Dermis microvascular lymphatic vessel endothelial cell (primary cell): ENCODE data around the gene GRB7. TPM values are rescaled to one million over a fixed set of nuclear protein-coding genes. Genes with fewer than 3 reads are reported as not detected.
"Not testable (repeated sequence)": the region's sequence is repeated elsewhere in the genome, so short reads cannot be mapped to it uniquely, and the experiment has no call there.

ENCODE experiments used
- DNase-seq, 2 donors: peaks; one replicate each; pipeline versions ENCODE4 v3.0.0 to v3.0.0-alpha.2; 2010; ENCODE audit warnings: low read depth in 2 of 2
- total RNA-seq: library from RNA; depleted of rRNA; stranded (reverse); fragments of >200 nt; gene quantifications from 2 replicates; pipeline ENCODE4 v1.2.1, GENCODE V29; 2014

The GRB7 gene
- total RNA-seq, 1 donor from 2014 or later = not detected

DNA sequence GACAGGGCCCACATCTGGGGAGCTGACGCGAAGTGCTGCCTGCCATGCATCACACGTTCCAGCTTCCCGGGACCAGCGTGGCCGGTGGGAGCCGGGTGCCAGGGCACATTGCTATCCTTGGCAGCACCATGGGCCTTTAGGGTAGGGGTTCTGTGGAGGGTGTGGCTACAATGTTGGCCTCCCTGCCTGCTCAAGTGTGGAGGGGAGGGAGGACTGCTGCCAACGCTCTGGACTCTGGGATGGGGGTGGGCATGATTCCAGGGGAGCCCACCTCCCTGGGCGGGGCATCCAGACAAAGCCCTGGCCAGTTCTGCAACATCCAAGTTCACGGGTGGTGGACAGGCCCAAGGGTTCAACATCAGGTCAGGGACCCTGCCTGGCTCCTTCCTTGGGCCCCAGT, 13.9 kb downstream of the GRB7 start:
- no peak for DNase-seq

DNA sequence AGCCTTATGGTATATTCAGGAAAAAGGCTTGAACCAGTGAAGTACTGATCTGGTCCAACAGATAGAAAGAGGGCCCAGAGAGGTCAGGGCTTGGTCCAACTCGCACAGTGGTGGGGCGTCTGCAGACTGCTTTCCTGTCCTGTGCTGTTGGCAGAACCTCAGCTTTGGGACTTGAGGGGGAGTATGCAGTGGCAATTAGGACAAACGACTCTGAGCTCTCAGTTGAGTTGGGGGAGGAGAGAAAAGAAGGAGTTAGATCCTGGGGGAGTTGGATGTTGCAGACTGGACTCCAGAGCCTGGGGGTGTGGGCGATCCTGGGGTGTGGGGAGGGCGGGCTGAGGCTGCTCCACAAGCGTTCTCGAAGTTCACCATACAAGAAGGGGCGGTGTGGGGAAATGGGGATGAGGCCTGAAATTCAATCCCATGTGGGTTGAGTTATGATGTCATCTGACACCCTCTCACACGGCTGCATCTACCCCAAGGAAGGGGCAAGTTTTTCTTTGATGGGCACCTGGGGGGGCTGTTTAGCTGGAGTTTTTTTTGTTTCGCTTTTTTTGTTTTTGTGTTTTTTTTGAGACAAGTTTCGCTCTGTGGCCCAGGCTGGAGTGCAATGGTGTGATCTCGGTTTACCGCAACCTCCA, 14.6 kb downstream of the GRB7 start:
- no peak for DNase-seq

DNA sequence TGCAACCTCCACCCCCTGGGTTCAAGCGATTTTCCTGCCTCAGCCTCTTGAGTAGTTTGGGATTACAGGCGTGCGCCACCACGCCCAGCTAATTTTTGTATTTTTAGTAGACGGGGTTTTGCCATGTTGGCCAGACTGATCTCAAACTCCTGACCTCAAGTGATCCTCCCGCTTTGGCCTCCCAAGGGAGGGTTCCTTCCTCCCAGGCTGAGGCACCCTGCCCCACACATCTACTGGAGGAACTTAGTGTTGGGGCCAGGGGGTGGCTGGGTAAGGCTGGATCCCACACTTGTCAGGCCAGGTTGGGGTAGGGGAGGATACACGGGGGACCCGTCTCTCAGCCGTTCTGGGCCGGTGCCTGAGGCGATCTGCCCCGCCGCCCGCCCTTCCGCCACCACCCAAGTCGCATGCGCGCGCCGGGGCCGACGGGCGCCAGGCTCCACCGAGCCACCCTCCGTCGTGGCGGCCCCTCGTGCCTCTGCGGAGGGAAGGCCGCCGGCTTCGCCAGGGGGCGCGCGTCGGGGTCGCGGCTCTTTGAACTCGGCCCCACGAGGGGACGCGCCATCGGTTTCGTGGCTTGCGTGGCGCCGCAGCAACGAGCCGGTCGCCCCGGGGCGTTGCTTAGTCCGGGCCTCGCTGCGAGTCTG, 15.9 kb downstream of the GRB7 start:
- no peak for DNase-seq

DNA sequence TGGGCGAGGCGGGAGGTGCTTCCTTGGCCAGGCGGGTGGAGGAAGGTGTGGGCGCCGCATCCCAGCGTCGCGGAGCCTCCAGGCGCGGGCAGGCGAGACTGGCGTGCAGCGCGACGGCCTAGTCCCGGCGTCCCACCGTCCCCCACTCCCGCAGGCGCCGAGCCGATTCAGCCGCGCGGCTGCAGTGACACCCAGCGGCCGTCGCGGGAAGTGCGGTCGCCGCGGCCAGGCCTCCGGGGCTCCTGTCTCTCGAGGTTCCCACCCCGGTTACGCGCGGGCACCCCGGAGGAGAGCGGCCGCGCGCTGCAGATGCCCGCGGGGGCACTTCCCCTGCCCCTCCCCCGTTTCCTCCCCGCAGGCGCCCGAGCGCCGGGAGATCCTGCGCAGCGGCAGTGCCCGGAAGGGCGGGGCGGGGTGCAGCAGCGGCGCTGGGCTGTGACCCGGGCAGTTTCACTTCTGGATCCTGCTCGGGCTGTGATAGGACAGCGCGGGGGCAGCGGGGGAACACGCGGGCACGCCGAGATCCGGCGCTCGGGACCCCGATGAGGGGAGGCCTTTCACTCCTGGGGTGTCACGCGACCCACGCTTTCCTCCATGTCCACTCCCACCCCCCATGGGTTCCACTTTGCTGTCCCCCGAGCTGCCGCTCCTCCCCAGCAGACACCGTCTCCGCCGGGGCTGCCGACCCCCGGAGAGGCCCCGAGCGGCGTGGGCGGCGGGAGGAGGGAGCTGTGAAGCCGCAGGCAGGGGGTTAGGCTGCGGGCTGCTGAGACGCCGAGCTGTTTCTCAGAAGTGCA, 16.6 kb downstream of the GRB7 start:
- DNase-seq = peak in 1 of 2 donors; percentile 65

DNA sequence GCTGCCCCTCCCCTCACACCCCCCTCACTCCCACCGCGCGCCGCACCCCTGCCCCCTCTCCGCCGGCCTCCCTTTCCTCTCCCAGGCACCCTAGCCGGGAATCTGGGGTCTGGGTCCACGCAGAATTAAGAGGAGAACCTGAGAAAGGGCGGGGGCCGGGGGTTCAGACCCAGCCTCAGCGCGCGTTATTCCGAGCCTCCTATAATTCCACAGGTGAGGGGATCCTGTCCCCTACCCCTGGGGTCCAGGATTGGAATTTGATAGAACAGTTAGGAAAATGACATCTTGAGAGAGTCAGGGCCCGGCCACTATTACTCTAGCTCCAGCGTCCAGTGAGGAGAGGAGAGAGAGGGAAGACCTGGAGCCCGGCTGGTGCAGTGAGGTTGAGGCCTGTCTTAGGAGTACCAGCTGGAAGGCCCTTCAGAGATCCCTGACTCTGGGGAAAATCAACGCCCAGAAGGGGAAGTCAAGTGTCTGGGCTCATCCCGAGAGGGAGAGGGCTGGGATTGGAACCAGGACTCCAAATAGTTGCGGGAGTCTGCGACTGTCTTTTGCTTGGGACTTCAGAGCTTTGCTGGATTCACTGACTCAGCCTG, 17.3 kb downstream of the GRB7 start:
- no peak for DNase-seq

DNA sequence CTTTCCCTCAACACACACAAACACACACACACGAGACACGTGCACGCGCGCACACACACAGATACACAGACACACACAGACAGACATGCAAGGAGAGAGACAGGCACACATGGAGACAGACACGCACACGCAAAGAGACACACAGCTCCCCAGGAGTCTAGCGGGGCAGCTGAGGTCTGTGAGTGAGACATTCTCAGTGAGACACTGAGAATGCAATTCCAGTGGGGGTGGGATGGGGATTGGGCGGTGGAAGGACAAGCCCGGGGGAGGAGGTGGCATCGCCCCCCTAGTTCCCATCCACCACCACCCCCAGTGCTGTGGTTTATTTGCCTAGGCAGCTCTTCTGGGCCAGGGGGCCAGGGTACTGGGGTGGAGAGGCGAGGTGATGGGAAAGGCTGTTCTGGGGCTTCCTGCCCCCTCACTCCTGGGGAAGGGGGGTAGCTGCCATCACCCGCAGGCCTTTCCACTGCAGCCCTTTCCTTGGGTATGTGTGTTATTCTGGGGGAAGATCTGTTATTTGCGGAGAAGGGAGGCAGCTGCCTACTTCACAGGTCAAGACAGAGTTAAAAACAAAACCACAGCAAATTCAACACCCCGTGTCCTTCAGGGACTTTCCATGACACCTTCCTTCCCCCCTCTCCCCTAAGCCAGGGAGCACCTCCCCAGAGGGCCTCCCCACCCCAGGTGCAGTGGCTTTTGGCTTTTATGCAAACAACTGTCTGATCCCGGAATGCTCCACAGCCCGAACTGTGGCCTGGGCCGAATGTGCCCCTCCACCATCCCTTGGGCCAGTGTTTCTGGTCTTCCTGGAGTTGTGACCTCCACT, 18.0 kb downstream of the GRB7 start:
- no peak for DNase-seq

DNA sequence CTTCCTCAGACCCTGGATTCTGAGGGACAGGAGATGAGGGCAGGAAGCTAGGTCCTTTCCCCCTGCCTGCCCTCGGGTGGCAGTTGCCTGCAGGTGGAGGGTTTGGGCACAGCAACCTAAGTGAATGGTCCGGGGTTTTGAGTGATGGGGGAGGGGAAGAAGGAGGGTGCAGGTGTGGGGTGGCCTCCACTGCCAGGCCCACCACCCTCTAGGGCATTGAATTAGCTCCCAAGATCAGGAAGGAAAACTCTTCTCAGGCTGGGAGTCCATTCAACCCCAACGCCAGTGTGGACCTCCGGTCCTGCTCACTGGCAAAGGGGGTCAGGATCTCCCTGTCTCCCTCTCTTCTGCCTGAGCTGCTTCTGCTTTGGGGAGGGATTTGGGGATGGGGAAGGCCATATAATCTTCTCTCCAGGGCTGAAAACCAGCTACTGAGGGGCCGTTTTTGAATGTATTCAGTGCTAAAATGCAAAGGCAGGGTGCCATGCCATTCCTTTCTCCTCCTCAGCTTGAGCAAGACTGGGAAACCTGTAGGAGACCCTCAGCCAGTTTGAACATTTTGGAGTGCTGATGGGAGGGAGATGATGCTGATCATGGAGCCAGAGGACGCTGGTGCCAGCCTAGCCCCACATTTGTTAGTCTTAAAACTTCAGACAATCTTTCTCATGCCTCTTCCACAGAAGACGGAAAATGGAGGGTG, 18.8 kb downstream of the GRB7 start:
- no peak for DNase-seq

DNA sequence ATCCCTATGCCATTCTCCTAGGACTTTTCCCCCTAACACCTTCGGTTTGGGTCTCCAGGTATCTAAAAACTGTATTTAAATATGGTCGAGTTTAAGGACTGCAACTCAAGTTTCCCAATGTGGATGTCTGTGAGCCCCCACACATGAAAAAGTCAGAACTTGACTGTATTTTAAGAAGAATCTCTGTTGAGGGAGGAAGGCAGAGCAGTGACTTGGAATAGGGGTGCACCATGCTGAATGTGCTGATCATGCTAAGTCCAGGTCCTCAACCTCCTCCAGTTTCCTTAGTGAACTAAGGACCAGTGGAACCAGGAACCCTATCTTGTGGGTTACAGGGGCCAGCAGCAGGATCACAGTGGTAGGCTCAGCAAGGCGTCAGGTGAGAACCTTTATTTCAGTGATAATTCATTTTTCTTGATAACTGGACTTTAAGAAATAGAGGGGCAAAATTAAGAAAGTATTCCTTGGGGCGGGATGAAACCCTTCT, 19.5 kb downstream of the GRB7 start:
- no peak for DNase-seq

DNA sequence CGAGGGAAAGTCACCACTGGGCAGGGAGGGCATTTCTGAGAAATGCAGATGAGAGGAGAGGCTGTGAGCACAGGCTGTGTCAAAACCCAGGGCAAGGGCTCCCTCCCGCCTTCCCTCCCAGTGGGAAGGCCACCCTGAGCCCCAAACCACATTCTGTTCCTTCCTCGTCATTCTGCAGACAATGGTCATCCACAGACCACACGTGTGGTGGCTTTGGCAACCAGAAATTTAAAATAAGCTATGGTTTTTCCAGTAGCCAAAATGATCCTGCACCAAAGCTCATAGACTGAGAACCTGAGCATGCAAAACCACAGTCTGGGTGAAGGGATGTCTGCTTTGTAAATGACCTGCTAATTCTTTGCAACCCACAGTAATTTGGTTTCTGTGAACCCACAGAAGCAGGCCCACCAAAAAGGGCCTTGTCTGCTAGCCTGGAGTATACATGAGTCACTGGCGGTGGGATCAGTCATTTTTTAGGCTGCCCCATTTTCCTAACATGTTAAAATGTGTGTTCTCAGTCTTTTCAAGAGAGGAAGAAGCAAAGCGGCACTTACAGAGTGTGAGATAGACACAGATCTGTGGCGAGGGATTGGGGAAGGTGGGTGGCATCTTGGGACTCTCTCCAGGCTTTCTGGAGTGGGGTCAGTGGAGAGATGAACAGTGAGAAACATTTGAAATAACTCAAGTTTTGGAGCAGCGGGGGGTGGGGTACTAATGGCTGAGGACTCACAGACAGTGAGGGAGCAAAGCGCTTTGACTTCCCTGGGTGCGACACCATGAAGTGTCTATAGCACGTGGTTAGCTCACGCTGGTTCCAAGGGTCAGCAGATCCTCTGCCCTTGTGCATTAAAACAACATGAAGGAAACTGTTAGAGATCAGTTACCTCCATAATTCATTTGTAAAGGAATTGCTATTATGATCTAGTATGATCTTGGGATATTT, 20.5 kb downstream of the GRB7 start:
- DNase-seq = no peak

DNA sequence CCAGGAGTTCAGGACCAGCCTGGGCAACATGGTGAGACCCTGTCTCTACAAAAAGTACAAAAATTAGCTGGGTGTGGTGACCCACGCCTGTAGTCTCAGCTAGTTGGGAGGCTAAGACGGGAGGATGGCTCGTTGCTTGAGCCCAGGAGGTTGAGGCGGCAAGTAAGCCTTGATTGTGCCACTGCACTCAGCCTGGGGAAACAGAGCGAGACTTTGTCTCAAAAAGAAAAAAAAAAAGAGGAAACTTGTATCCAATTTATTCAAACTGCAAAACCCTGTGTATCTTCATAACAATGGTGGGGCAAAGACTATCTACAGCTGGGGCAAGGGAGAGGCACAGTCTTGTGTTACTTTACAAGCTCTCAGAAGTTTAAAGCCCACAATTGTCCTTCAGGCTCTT, 21.5 kb downstream of the GRB7 start:
- no peak for DNase-seq

DNA sequence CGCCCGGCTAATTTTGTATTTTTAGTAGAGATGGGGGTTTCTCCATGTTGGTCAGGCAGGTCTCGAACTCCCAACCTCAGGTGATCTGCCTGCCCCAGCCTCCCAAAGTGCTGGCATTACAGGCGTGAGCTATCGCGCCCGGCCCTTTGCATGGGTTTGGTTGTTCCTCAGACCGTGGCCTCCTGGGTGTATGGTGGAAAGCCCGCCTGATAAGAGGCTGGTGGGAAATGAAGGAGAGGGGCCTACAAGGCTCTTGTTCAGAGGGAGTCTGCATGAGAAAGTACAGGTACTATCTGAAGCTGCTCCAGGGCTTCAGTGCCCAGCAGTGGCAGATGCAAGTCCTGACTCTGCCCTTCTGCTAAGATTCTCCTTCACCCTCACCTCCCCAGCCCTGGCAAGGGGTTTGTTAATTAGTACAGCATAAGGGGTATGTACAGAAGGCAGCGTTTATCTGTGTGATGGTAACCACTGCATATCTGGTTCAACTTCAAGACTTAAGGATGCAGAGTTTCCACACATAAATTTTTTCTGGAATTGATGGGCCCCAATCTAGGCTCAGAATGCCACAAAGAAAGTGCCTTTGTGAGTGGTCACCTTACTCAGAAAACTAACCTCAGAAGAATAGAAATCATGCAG, 24.2 kb downstream of the GRB7 start:
- no peak for DNase-seq

DNA sequence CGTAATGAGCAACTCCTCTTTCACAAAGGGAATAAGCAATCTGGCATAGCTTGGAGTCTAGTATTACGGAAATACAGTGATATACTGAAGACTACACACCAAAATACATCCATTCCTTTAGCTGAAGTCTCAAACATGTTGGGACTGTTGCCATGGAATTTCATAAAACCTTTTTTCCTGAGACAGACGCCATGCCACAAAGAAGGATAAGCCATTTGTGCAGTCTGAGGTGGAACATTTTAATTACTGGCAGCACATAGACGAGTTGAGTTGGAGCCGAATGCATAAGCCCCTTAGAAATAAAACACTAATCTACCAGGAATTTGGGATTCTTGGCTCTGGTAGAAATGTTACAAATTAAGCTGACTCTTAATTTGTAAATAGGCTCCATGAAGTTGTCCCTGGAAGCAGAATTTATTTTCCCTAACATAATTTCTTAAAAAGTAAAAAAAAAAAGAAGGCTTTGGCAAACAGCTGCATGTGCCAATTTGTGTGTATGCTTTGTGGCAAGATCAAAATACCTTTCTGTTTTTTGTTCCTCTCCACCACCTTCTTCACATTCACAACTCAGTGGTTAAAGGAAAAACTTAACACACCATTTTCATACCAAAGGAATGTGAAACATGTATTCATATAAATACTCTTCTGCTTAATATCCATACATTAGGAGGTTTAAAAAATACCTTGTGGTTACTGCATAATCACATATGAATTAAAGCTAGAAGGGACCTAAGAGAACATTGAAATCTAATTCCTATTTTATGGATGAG, 25.5 kb downstream of the GRB7 start:
- no peak for DNase-seq

DNA sequence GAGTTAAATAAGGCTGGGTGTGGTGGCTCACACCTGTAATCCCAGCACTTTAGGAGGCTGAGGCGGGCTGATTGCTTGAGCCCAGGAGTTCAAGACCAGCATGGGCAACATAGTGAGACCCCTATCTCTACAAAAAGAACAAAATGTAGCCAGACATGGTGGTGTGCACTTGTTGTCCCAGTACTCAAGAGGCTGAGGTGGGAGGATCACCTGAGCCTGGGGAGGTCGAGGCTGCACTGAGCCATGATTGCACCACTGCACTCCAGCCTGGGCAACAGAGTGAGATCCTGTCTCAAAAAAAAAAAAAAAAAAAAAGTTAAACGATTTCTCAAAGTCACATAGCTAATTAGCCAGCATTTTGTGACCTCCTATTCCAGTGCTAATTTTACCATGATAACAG, 26.4 kb downstream of the GRB7 start:
- not testable (repeated sequence) for DNase-seq

DNA sequence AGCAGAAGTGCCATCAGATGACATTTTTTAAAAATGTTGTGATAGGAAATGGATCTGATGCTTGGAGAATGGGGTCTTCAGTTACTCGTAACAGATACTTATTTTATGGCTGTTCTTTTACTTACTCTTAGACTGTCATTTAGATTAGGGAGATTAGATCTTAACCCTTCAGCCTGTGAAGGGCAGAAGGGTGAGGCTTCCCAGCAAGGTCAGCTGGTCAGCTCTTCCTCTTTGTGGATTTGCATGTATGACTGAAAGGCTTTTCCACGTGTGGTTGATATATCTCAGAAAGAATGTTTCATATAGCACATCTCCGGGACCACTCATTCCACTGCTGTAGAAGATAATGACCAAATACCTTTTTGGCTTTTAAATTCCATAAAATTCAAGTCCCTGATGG, 27.4 kb downstream of the GRB7 start:
- no peak for DNase-seq

DNA sequence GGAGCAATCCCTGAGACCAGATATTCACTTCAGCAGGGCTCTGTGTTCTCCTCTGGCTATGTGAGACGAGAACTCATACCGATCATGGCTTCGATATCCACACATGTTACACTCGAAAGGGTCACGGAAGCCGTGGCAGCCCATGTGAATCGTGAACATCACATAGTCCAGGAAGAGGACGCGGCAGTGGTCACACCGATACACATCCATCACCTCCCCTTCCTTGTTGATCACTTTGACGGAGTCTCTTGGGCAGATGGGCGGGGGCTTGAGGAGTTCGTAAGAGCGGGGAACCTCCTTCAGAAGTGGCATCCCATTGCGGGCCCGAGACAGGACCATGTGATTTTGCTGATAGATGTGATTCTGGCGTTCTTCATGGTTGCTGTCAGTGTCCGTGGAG, 28.0 kb downstream of the GRB7 start:
- DNase-seq = no peak

DNA sequence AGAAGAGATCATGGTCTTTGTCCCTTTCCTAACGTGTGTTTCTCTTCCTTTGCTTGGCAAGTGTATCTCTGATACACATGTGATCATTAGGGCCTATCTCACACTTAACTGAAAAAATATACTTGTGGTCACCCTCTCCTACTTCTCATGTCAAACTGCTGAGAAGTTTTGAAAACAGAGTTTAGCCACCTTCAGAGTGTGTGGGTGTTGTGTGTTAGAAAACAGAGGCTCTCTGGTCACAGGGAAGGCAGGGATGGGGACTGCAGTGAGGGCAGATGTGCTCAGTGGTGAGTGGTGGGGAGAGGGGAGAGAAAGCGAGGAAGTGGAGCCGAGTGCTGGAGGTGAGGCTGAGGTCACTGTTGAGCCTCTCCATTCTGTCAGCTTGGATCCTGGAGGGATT, 29.4 kb downstream of the GRB7 start:
- DNase-seq = no peak

DNA sequence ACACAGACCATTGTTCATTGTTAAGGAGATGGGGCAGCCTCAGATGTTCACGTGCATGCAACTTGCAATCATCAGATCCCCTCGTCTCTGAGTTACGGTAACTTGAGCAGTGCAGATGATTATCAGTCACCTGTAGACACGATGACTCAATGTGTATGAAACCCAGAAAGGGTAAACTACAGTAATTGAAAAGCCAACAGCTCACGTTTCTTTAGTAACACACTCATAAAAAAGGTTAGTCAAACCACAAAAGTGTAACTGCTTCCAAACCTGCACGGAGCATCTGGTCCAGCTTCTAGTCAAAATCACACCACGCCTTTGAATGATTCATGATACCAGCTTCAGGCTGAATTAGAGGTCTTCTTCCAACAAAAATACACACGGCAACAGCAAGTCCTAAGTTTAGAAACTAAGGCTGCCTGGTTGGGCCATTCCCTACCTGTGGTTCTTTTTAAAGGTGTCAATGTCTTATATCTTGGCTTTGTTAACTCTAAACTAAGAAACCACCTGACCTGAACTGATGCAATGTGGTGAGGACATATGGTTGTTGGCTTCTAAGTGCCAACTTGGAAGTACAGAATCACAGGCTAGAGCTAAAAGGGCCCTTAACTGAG, 32.3 kb downstream of the GRB7 start:
- no peak for DNase-seq

DNA sequence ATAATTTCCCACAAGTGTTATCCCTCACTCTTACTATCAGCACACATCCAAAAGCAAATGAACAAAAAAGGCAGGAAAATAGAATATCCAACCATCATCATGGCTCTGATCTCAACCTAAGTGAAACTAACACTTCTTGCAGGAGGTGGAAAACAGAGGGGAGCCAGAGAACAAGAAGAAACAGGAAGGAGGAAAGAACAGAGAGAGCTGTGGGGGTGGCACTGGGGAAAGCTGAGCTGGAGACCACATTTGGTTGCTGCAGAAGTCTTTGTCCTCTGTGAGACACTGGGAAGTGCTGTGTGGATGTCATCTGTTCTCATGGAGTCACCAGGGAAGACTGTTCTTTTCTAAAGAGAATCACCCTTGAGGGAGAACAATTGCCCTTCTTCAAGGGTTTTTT, 34.7 kb downstream of the GRB7 start:
- DNase-seq = no peak
